Neural progenitor cell (in vitro differentiated cells): ENCODE data around the gene HCRTR2.

Experiments used
- CTCF ChIP-seq: fragments of 200-600 bp; sonication (generic); IDR thresholded peaks from 2 replicates; pipeline ENCODE4 v1.5.1; 2017; ENCODE audit warnings: antibody characterized with exemption, mild to moderate bottlenecking
- EZH2 ChIP-seq: fragments of 200-600 bp; sonication (generic); IDR thresholded peaks from 2 replicates; pipeline ENCODE4 v1.6.1; 2017; ENCODE audit warnings: antibody characterized with exemption, mild to moderate bottlenecking, moderate library complexity

- no peak for TF ChIP-seq CTCF
- TF ChIP-seq EZH2, result no peak
Observed at GRCh38 chr6:55327169-55327568, 152.9 kb downstream of the HCRTR2 start, which contains the start of gene GFRAL.
